Activated naive CD4-positive, alpha-beta T cell treated with anti-CD3 and anti-CD28 coated beads, Interleukin-2, amount 50 U/mL, for 16 hours (primary cell): Measurements from ENCODE around the gene SETBP1.

ENCODE experiments used
- DNase-seq: peaks from one replicate; pipeline ENCODE4 v3.0.0-alpha.2; 2020

The SETBP1 gene

GRCh38 chr18:44679914-44680272 lies 795 bp upstream of the SETBP1 start:
- DNase-seq = peak; percentile 22

GRCh38 chr18:44681076-44681970 lies 635 bp downstream of the SETBP1 start:
- DNase-seq = no peak

- no peak for DNase-seq
Observed at GRCh38 chr18:44682201-44682870, 1.6 kb downstream of the SETBP1 start.

- DNase-seq = no peak
Observed at GRCh38 chr18:44682871-44683221, 2.2 kb downstream of the SETBP1 start.

GRCh38 chr18:44683556-44683955 lies 2.9 kb downstream of the SETBP1 start:
- DNase-seq = no peak

GRCh38 chr18:44685296-44685695 lies 4.6 kb downstream of the SETBP1 start:
- no peak for DNase-seq

- DNase-seq = no peak
Observed at GRCh38 chr18:44686156-44686555, 5.5 kb downstream of the SETBP1 start.

GRCh38 chr18:44687421-44687820 lies 6.7 kb downstream of the SETBP1 start:
- no peak for DNase-seq

GRCh38 chr18:44689736-44690135 lies 9.0 kb downstream of the SETBP1 start:
- DNase-seq = no peak

- DNase-seq = no peak
Observed at GRCh38 chr18:44691148-44691925, 10.6 kb downstream of the SETBP1 start.

GRCh38 chr18:44693030-44693784 lies 12.5 kb downstream of the SETBP1 start:
- DNase-seq = no peak

- no peak for DNase-seq
Observed at GRCh38 chr18:44695503-44695902, 14.8 kb downstream of the SETBP1 start.

GRCh38 chr18:44696892-44697291 lies 16.2 kb downstream of the SETBP1 start:
- DNase-seq = no peak

GRCh38 chr18:44697315-44697714 lies 16.6 kb downstream of the SETBP1 start:
- no peak for DNase-seq

- no peak for DNase-seq
Observed at GRCh38 chr18:44698518-44698917, 17.8 kb downstream of the SETBP1 start.

GRCh38 chr18:44699572-44700261 lies 19.0 kb downstream of the SETBP1 start:
- no peak for DNase-seq

GRCh38 chr18:44700652-44701051 lies 20.0 kb downstream of the SETBP1 start:
- DNase-seq = no peak

- no peak for DNase-seq
Observed at GRCh38 chr18:44701227-44701626, 20.5 kb downstream of the SETBP1 start.

- no peak for DNase-seq
Observed at GRCh38 chr18:44702594-44702993, 21.9 kb downstream of the SETBP1 start.

- DNase-seq = no peak
Observed at GRCh38 chr18:44704135-44704789, 23.6 kb downstream of the SETBP1 start.

GRCh38 chr18:44705075-44705675 lies 24.5 kb downstream of the SETBP1 start:
- no peak for DNase-seq
